ENCODE measurements around the gene KLHDC7B.
A peak's percentile ranks its signal among the peaks of the same experiment; 100 is the strongest.

KLHDC7B gene

DNA sequence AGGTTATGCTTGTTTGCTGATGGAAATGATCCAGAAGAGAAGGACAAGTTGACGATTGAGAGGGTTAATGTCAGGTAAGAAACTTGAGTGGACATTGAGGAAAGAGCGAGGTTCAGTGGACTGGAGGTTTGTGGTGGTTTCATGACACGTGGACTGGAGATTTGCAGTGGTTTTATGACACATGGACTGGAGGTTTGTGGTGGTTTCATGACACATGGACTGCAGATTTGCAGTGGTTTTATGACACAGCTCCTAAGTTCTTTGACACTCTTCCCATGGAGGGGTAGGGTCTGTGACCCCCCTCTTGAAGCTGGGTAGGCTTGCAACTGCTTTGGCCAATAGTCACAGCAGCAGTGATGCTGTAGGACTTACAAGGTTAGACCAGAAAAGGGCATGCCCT, 49.5 kb downstream of the KLHDC7B start:
- DNase-seq: no peak
- H3K36me3 Mint-ChIP-seq (ENCODE audit: low read depth): peaks cover 20% of the 10 kb centered on the region
- no peak overlapping the region for H3K27ac Mint-ChIP-seq
- H3K27me3 Mint-ChIP-seq (ENCODE audit: low read depth, poor library complexity): peaks cover 30% of the 10 kb centered on the region
- TF ChIP-seq, protein P1, sequence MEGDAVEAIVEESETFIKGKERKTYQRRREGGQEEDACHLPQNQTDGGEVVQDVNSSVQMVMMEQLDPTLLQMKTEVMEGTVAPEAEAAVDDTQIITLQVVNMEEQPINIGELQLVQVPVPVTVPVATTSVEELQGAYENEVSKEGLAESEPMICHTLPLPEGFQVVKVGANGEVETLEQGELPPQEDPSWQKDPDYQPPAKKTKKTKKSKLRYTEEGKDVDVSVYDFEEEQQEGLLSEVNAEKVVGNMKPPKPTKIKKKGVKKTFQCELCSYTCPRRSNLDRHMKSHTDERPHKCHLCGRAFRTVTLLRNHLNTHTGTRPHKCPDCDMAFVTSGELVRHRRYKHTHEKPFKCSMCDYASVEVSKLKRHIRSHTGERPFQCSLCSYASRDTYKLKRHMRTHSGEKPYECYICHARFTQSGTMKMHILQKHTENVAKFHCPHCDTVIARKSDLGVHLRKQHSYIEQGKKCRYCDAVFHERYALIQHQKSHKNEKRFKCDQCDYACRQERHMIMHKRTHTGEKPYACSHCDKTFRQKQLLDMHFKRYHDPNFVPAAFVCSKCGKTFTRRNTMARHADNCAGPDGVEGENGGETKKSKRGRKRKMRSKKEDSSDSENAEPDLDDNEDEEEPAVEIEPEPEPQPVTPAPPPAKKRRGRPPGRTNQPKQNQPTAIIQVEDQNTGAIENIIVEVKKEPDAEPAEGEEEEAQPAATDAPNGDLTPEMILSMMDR (IDR thresholded peaks at IDR 0.05): no peak
- H3K4me3 Mint-ChIP-seq: no peak overlapping the region
- H3K9me3 Mint-ChIP-seq: no peaks in the 10 kb centered on the region
- peaks cover 4% of the 10 kb centered on the region for H3K4me1 Mint-ChIP-seq

DNA sequence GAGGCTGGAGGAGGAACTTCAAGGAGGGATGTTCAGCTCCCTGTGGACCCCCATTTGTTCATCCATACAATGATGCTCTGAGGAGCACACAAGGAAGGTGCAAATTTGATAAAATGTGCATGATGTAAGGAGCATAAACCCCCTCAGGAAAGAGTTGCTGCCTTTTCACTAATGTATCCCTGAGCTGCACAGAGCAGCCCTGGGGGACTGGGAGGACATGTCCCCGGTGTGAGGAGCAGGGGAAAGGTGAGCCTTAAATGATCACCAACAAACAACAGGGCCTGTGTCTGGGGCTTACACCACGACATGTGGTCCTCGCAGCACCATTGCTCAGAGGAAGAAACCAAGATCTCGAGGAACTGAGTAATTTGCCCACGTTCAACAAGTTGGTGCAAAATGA, 51.4 kb downstream of the KLHDC7B start:
- H3K27ac Mint-ChIP-seq: no peak overlapping the region
- no peak overlapping the region for H3K4me3 Mint-ChIP-seq
- H3K27me3 Mint-ChIP-seq (ENCODE audit: low read depth, poor library complexity): peaks cover 28% of the 10 kb centered on the region
- peaks cover 11% of the 10 kb centered on the region for H3K4me1 Mint-ChIP-seq
- no peaks in the 10 kb centered on the region for H3K9me3 Mint-ChIP-seq
- no peak for DNase-seq
- peaks cover 19% of the 10 kb centered on the region for H3K36me3 Mint-ChIP-seq (ENCODE audit: low read depth)
- TF ChIP-seq, protein P1 (IDR thresholded peaks at IDR 0.05): no peak

DNA sequence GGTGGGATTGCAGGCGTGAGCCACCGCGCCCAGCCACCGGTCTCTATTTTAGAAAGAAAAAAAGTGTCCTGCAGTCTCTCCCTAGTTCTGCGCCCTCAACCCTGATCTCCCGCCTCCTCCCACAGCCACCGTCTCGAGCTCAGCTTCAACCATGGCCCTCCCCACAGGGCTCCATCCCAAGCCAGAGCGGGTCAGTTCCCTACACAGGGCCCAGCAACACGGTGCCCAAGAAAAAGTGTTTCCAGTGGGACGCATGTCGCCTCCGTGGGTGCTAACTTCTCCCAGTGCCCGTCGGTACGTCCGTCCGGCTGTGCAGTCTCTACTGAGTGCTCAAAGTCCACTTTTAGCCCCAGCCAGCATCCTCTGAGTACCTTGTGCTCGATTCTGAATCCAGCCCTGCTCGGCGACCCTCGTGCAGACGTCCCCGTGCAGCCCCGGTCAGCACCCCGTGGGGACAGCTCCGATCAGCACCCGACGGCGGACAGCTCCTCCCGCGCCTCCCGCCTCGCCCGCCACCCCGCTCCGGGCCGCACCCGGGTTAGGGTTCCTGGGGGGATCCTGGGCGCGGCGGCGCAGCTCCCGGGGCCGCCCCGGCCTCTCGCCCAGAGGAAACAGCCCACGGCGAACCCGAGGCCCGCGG, 54.2 kb downstream of the KLHDC7B start:
- Mint-ChIP-seq H3K4me1 (peaks cover 22% of the 10 kb centered on the region), H3K36me3 (ENCODE audit: low read depth) (peaks cover 13% of the 10 kb centered on the region), H3K4me3 (peak overlapping the region; percentile 70), H3K9me3 (no peaks in the 10 kb centered on the region), H3K27me3 (ENCODE audit: low read depth, poor library complexity) (peaks cover 34% of the 10 kb centered on the region), H3K27ac (no peak overlapping the region)
- TF ChIP-seq, protein P1 (IDR thresholded peaks at IDR 0.05): no peak
- DNase-seq: peak; percentile 95

DNA sequence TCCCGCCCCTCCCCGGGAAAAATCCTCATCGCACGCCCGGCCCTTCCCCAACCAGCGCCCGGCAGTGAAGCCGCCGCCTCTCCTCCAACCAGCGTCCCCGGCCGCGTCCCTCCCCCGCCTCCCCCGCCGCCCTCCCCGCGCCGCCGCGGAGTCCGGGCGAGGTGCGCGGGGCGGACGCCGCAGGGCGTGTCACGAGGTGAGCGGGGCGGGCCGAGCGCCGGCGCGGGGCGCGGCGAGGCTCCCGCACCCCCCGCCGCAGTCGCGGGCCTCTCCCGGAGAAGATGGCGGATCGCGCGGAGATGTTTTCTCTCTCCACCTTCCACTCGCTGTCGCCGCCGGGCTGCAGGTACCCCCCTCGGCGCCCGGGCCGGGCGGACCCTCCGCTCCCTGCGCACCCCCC, 54.8 kb downstream of the KLHDC7B start, which contains the start of gene MAPK8IP2:
MAPK8IP2 (plus strand) TSS at position 256 of the 400 bp plus-strand sequence; CDS start at position 282, 26 bp downstream.
- no peak within 1 kb of the TSS for H3K27ac Mint-ChIP-seq

More for the DNA sequence above, 54.8 kb downstream of the KLHDC7B start, which contains the start of gene MAPK8IP2:
- H3K9me3 Mint-ChIP-seq: no peaks in the 10 kb centered on the region
- peak within 1 kb of the TSS; percentile 82 for H3K4me3 Mint-ChIP-seq
- H3K36me3 Mint-ChIP-seq (ENCODE audit: low read depth): peaks cover 13% of the 10 kb centered on the region
- TF ChIP-seq, protein P1 (IDR thresholded peaks at IDR 0.05): no peak
- H3K4me1 Mint-ChIP-seq: peaks cover 22% of the 10 kb centered on the region
- H3K27me3 Mint-ChIP-seq (ENCODE audit: low read depth, poor library complexity): peaks cover 34% of the 10 kb centered on the region
- DNase-seq: peak; percentile 60
